B cell (primary cell): Measurements from ENCODE around the gene RIN2.

Experiments
- CTCF ChIP-seq: fragments of 200-600 bp; IDR thresholded peaks from one replicate; pipeline ENCODE4 v1.8.0; 2022; ENCODE audit warnings: antibody characterized with exemption, mild to moderate bottlenecking
- EZH2 ChIP-seq: IDR thresholded peaks from 2 replicates; pipeline ENCODE4 v1.6.1; 2012; ENCODE audit warnings: borderline replicate concordance, low read depth, mild to moderate bottlenecking, moderate library complexity, low read length; ENCODE audit not compliant: insufficient read depth, poor library complexity, severe bottlenecking

GRCh38 chr20:19764207-19764606 lies 6.1 kb downstream of the RIN2 start:
- TF ChIP-seq EZH2 (no peak), CTCF (no peak)
